ENCODE measurements around the gene TSPAN5.
"Not testable (repeated sequence)": the region's sequence is repeated elsewhere in the genome, so short reads cannot be mapped to it uniquely, and the experiment has no call there.

Gene TSPAN5

DNA sequence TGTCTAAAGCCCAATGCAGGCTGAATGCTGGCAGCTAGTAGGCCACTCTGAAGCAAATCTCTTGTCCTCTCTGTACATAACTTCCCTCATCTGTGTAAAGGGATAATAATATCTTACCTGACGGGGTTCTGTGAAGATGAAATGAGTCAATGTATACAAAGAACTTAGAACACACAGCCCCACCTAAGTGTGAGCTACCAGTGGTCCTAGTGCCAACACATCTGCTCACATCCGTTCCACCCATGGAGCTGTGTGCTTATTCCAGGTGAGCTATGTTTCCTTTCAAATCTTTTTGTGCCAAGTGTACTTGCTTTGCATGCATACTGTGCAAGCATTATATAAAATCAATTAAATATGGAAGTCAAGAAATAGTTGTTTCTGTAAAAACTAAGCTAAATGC lies 116.4 kb downstream of the TSPAN5 start:
- DNase-seq = no peak

DNA sequence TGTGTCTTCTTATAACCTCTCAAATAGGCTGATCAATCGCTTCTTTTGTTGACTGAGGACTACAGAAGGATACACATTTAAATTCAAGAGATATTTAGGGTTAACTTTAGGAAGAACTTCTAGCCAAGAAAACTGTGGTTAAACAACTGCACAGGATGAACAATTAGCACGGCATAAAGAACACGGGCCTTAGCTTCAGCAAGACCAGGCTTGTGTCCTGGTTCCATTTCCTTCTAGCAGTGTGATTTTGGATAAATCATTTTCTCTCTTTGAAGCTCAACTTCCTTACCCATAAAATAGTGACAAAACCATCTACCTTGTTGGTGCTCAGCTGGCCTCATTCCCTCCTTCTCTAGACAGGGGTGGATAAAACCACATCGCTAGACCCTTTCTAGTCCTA lies 117.6 kb downstream of the TSPAN5 start:
- no peak for DNase-seq

- no peak for DNase-seq
Observed at GRCh38 chr4:98539741-98540140, 118.7 kb downstream of the TSPAN5 start.

DNA sequence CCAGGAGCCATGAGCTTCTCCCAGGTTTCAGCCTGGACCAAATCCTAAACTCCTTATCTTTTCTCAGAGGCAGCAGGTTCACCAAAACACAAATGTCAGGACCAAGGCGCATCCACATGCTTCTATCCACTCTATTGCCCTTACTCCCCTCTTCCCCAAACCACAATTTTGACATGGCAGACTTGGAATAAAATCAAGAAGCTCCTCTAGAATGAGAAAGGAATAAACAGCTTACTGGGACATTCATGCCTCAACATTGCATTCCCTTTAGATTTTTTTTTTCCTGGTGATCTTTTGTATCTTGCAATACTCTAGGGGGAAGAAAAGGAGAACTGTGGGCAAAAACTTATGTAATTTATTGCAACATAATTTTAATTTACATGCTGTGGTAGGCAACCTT lies 119.1 kb downstream of the TSPAN5 start:
- no peak for DNase-seq

DNA sequence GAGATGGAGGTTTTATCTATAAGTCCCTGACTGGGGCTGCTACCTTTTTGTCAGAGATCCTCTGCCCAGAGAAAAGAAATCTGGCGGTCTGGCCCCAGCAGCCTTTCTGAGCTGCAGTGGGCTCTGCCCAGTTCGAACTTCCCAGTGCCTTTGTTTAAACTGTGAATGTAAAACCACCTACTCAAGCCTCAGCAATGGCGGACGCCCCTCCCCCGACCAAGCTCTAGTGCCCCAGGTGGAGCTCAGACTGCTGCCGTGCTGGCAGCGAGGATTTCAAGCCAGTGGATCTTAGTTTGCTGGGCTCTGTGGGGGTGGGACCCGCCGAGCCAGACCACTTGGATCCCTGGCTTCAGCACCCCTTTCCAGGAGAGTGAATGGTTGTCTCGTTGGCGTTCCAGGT lies 121.8 kb downstream of the TSPAN5 start:
- no peak for DNase-seq

DNA sequence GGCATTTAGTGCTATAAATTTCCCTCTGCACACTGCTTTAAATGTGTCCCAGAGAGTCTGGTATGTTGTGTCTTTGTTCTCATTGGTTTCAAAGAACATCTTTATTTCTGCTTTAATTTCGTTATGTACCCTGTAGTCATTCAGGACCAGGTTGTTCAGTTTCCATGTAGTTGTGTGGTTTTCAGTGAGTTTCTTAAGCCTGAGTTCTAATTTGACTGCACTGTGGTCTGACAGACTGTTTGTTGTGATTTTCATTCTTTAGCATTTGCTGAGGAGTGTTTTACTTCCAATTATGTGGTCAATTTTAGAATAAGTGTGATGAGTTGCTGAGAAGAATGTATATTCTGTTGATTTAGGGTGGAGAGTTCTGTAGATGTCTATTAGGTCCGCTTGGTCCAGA lies 124.3 kb downstream of the TSPAN5 start:
- DNase-seq = not testable (repeated sequence)

DNA sequence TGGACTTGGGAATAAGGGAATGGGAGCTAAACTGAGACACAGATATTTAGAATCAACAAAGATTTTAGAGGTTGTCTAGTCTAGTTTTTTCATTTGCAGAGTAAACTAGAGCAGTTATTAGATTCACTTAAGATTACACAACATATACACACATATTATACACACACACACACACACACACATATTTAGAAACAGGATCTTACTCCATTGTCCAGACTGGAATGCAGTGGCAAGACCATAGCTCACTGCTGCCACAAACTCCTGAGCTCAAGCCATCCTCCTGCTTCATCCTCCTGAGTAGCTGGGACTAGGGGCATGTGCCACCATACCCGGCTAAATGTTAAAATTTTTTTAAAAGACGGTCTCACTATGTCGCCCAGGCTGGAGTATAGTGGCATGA lies 127.8 kb downstream of the TSPAN5 start:
- DNase-seq = no peak

DNA sequence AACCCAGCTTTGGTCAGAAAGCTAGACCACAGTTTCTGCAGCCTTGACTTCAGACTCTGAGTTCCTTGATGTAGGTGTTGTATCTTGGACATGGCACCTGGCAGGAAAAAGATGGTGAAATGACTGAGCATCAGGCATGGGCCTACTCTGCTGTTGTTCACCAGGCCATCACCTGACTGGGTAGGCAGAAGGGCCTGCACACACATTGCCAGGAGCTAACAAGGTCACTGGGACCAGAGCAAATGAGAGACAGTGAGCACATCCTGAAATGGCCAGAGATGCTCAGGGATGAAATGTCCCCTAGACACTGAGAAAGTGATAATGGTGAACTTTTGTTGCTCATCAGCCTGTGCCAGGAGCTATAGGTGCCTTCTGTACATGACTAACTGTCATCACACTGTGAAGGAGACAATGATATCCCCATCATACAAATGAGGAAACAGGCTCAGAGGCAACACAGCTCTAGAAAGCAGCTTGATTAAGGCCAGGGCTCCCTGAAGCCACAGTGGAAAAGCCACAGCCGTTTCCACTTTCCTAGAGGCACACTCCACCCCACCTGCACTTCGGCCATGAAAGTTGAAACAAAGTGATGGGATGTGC lies 128.3 kb downstream of the TSPAN5 start:
- no peak for DNase-seq

GRCh38 chr4:98528882-98529281 lies 129.5 kb downstream of the TSPAN5 start:
- no peak for DNase-seq

GRCh38 chr4:98527534-98528269 lies 130.7 kb downstream of the TSPAN5 start:
- DNase-seq = no peak

GRCh38 chr4:98524230-98524629 lies 134.2 kb downstream of the TSPAN5 start:
- no peak for DNase-seq

- no peak for DNase-seq
Observed at GRCh38 chr4:98522636-98523395, 135.6 kb downstream of the TSPAN5 start.

- no peak for DNase-seq
Observed at GRCh38 chr4:98522062-98522461, 136.3 kb downstream of the TSPAN5 start.

- DNase-seq = no peak
Observed at GRCh38 chr4:98521486-98521885, 136.9 kb downstream of the TSPAN5 start.

DNA sequence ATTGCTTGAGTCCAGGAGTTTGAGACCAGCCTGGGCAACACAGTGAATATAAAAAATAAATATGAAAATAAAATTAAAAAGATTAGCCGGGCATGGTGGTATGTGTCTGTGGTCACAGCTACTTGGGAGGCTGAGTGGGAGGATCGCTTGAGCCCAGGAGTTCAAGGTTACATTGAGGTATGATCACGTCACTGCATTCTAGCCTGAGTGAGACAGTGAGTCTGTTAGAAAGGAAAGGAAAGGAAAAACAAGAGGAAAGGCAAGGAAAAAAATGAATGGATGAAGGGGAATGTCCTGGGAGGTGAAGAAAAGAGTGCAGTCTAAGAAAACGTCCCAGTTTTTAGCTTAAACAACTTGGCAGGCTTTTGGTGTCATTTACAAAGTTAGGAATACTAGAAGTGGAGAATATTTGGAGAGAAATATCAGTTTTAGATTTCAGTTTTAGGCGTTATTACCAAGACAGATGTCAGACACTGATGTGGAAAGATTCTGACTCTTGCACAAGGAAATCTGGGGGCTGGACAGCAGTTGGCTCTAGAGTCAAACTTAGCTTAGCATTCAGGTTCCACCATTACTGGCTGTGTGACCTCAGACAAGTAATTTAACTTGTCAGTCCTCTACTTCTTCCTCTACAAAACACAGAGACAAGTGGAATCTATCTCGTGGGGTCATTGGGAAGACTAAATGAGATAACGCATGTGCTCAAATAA lies 139.0 kb downstream of the TSPAN5 start:
- DNase-seq = no peak

GRCh38 chr4:98518559-98519267 lies 139.7 kb downstream of the TSPAN5 start:
- DNase-seq = no peak

- DNase-seq = no peak
Observed at GRCh38 chr4:98517218-98518021, 141.0 kb downstream of the TSPAN5 start.

DNA sequence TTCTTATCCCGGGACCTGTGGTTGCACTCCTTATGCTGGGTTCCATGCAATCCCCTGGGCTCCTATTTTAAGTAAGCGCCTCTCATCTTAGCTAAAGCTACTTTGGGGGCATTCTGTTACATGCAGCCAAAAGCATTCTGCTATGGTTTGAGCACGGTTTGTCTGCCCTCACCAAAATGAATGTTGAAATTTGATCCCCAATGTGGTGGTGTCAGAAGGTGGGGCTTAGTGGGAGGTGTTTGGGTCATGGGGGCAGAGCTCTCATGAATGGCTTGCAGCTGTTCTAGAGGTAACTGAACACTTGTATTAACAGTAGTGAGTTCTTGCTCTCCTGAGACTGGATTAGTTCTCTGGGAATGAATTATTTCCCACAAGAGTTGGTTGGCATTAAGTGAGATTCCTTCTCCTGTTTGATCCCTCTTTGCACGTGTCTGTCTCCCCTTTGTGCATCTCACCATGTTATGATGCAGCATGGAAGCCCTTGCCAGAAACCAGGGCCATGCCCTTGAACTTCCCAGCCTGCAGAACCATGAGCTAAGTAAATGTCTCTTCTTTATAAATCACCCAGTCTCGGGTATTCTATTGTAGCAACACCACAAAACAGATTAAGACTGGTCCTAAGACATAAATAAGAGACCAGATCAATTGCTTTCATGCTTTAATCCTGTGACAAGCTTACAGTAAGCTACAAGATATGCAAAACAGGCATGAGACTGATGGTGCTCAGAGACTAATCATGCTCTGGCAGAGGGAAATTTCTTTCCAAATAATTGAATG lies 141.8 kb downstream of the TSPAN5 start:
- no peak for DNase-seq

- no peak for DNase-seq
Observed at GRCh38 chr4:98516042-98516440, 142.4 kb downstream of the TSPAN5 start.

DNA sequence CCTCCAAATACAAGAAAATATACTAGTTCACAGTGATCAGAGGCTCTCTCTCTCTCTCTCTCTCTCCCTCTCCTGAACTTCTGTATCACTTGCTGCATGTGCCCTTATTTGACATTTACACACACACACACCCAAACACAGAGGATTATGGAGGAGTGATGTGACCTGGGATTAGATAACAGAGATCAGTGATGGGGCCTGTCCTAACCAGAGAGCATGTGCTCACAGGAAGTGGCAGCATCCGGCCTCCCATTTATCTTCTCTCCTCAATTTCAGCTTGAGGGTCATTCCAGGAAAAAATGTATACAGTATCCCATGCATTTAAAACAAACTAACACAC lies 143.0 kb downstream of the TSPAN5 start:
- DNase-seq = no peak
